HepG2 (cell line): ENCODE results near the gene GPSM1. TPM values are rescaled to one million over a fixed set of nuclear protein-coding genes. Genes with fewer than 3 reads are reported as not detected.

Source experiments
- ATAC-seq: fragments of 200-7000 bp; cut with Tn5 transposase; 3 replicates; pipeline ENCODE4 v1.9.1; 2020; ENCODE audit warnings: mild to moderate bottlenecking, moderate library complexity
- BruUV-seq: library from RNA; stranded (reverse); fragments of 400-500 nt; replicated peaks from 2 replicates; lab custom pipeline; 2021; lab: Mats Ljungman, UMichigan
- CTCF ChIA-PET: fragments of 300-600 bp; formaldehyde crosslinking; extraction: SDS; loops from one replicate; lab custom pipeline; 2021; ENCODE audit warnings: low total read pairs, inconsistent platforms, low intra/inter-chr PET ratio; lab: Yijun Ruan, JAX
- POLR2A ChIA-PET: fragments of 350-600 bp; sonication (Branson Sonifier 250); formaldehyde crosslinking; loops from one replicate; lab custom pipeline; 2020; ENCODE audit warnings: antibody characterized with exemption, inconsistent platforms; lab: Yijun Ruan, JAX
- DNase-seq: peaks from one replicate; pipeline ENCODE4 v3.0.0-alpha.2; 2015; ENCODE audit warnings: low spot score
- FAIRE-seq: peaks from 3 replicates; lab custom pipeline; 2011; peaks lifted over from hg19 to GRCh38; lab: Jason Lieb, UNC
- H2AFZ ChIP-seq: one replicate; pipeline ENCODE4 v1.6.1; 2011; ENCODE audit warnings: low read length, inconsistent platforms
- H3K27ac ChIP-seq: fragments of 300-600 bp; 3 replicates; pipeline ENCODE4 v1.8.0; 2011; ENCODE audit warnings: mixed run types, mild to moderate bottlenecking, mixed read lengths, low read length, inconsistent platforms; ENCODE audit not compliant: insufficient read depth; ENCODE audit errors: extremely low read length
- H3K27me3 ChIP-seq, 2 experiments: fragments of 200-600 bp in 1 of 2; 2 replicates in 1 of 2; 3 replicates in 1 of 2; pipeline versions ENCODE4 v1.6.0 to v1.8.0; 2011; ENCODE audit warnings: low read length in 2 of 2, mild to moderate bottlenecking in 2 of 2, moderate library complexity in 2 of 2, inconsistent platforms in 1 of 2; ENCODE audit not compliant: insufficient read depth in 2 of 2, control insufficient read depth in 1 of 2
- H3K36me3 ChIP-seq, 2 experiments: fragments of 200-600 bp in 1 of 2; replicated peaks in 1 of 2; 2 replicates in 1 of 2; 3 replicates in 1 of 2; pipeline versions ENCODE4 v1.5.1 to v1.8.0; 2011; ENCODE audit warnings: low read length in 2 of 2, inconsistent platforms in 1 of 2; ENCODE audit not compliant: insufficient read depth in 2 of 2, control insufficient read depth in 1 of 2
- H3K4me1 ChIP-seq: 2 replicates; pipeline ENCODE4 v1.5.1; 2012; ENCODE audit warnings: low read length, inconsistent platforms; ENCODE audit not compliant: insufficient read depth
- H3K4me2 ChIP-seq: 2 replicates; pipeline ENCODE4 v1.6.0; 2011; ENCODE audit warnings: low read depth, low read length, inconsistent platforms
- H3K4me3 ChIP-seq, 3 experiments: fragments of 200-600 bp in 1 of 3; sonication (generic), shearing (Covaris generic) in 1 of 3; replicated peaks in 1 of 3; 2 replicates each; pipeline ENCODE4 v1.5.1; 2011 to 2016; ENCODE audit warnings: low read length in 3 of 3, inconsistent platforms in 2 of 3, low read depth in 2 of 3, mild to moderate bottlenecking in 2 of 3, control low read depth in 1 of 3, mixed read lengths in 1 of 3; ENCODE audit not compliant: insufficient read depth in 1 of 3
- H3K79me2 ChIP-seq: one replicate; pipeline ENCODE4 v1.6.1; 2011; ENCODE audit warnings: low read length, inconsistent platforms; ENCODE audit not compliant: insufficient read depth
- H3K9ac ChIP-seq: 2 replicates; pipeline ENCODE4 v1.6.0; 2011; ENCODE audit warnings: mild to moderate bottlenecking, low read depth, low read length, inconsistent platforms; ENCODE audit not compliant: insufficient read depth
- H3K9me3 ChIP-seq: 2 replicates; pipeline ENCODE4 v1.5.1; 2012; ENCODE audit warnings: mild to moderate bottlenecking, low read length
- H4K20me1 ChIP-seq: 2 replicates; pipeline ENCODE4 v1.6.0; 2011; ENCODE audit warnings: inconsistent platforms, mild to moderate bottlenecking, low read length, moderate library complexity; ENCODE audit not compliant: insufficient read depth
- ASH2L ChIP-seq: fragments of 300-600, 200-600 bp; sonication (generic); IDR thresholded peaks from 2 replicates; pipeline ENCODE4 v1.7.0; 2017; ENCODE audit warnings: low read depth, mild to moderate bottlenecking, moderate library complexity, mixed read lengths, low read length; ENCODE audit not compliant: insufficient read length
- ATRX ChIP-seq: sonication (generic); formaldehyde crosslinking; IDR thresholded peaks from 2 replicates; pipeline ENCODE4 v1.4.0; 2020; ENCODE audit warnings: missing genetic modification reagents, borderline replicate concordance
- CCAR2 ChIP-seq: fragments of 200-400 bp; formaldehyde crosslinking; optimal IDR thresholded peaks from 2 replicates; pipeline ENCODE3; 2018; ENCODE audit warnings: low read depth, mild to moderate bottlenecking, low read length, moderate library complexity
- GATAD1 ChIP-seq: IDR thresholded peaks from 2 replicates; pipeline ENCODE4 v1.6.1; 2016; ENCODE audit warnings: missing genetic modification reagents, missing compliant biosample characterization
- HBP1 ChIP-seq: IDR thresholded peaks from 2 replicates; pipeline ENCODE4 v1.6.1; 2016; ENCODE audit warnings: low read depth, control low read depth
- HMG20B ChIP-seq: conservative IDR thresholded peaks from 2 replicates; pipeline ENCODE4 v1.6.1; 2016; ENCODE audit warnings: missing genetic modification reagents, missing compliant biosample characterization
- HNRNPL ChIP-seq: fragments of 200-400 bp; formaldehyde crosslinking; IDR thresholded peaks from 2 replicates; pipeline ENCODE4 v1.6.1; 2017; ENCODE audit warnings: mild to moderate bottlenecking, low read depth, low read length
- MTERF4 ChIP-seq: sonication (generic); formaldehyde crosslinking; IDR thresholded peaks from 2 replicates; pipeline ENCODE4 v1.8.0; 2023; ENCODE audit warnings: mild to moderate bottlenecking, missing genetic modification reagents
- NAIF1 ChIP-seq: sonication (generic); formaldehyde crosslinking; IDR thresholded peaks from 2 replicates; pipeline ENCODE4 v1.5.0; 2020; ENCODE audit warnings: mild to moderate bottlenecking, missing genetic modification reagents, borderline replicate concordance
- NKX3-1 ChIP-seq: sonication (generic); formaldehyde crosslinking; IDR thresholded peaks from 2 replicates; pipeline ENCODE4 v1.5.0; 2020; ENCODE audit warnings: missing genetic modification reagents
- PHB2 ChIP-seq: fragments of 450-650 bp; IDR thresholded peaks from 2 replicates; pipeline ENCODE4 v1.6.1; 2018; ENCODE audit not compliant: partially characterized antibody
- PHF20 ChIP-seq: sonication (generic); formaldehyde crosslinking; IDR thresholded peaks from 2 replicates; pipeline ENCODE4 v1.5.0; 2020; ENCODE audit warnings: mild to moderate bottlenecking, missing genetic modification reagents
- PHF21A ChIP-seq: sonication (generic); formaldehyde crosslinking; IDR thresholded peaks from 2 replicates; pipeline ENCODE4 v1.5.0; 2020; ENCODE audit warnings: mild to moderate bottlenecking, missing genetic modification reagents
- THAP9 ChIP-seq: sonication (generic); formaldehyde crosslinking; IDR thresholded peaks from 2 replicates; pipeline ENCODE4; 2020; ENCODE audit warnings: missing genetic modification reagents, mild to moderate bottlenecking, borderline replicate concordance
- XBP1 ChIP-seq: sonication (generic); formaldehyde crosslinking; IDR thresholded peaks from 2 replicates; pipeline ENCODE4 v1.5.0; 2020; ENCODE audit warnings: missing genetic modification reagents
- ZBTB1 ChIP-seq: sonication (generic); formaldehyde crosslinking; IDR thresholded peaks from 2 replicates; pipeline ENCODE4 v1.4.0; 2020; ENCODE audit warnings: missing genetic modification reagents, borderline replicate concordance
- ZMYM3 ChIP-seq: sonication (generic); formaldehyde crosslinking; IDR thresholded peaks from 2 replicates; pipeline ENCODE4 v1.5.1; 2020; ENCODE audit warnings: mild to moderate bottlenecking, missing genetic modification reagents
- ZNF577 ChIP-seq: sonication (generic); formaldehyde crosslinking; IDR thresholded peaks from 2 replicates; pipeline ENCODE4 v1.4.0; 2020; ENCODE audit warnings: mild to moderate bottlenecking, low read depth, missing genetic modification reagents, borderline replicate concordance
- ZNF703 ChIP-seq: sonication (generic); formaldehyde crosslinking; IDR thresholded peaks from 2 replicates; pipeline ENCODE4 v1.5.1; 2020; ENCODE audit warnings: missing genetic modification reagents, mild to moderate bottlenecking, moderate library complexity, borderline replicate concordance
- WGBS: methylation state at CpG from one replicate; pipeline ENCODE4 v1.1.6; 2017; ENCODE audit warnings: low lambda C conversion rate; 5-methylcytosine and 5-hydroxymethylcytosine counted together
- in situ Hi-C: cut with HindIII; loops from 2 replicates; pipeline ENCODE4 v1.10.0; 2017; ENCODE audit warnings: low pct_unique_long_range_greater_than_20kb; ENCODE audit not compliant: extremely low pct_ligation_motif_present
- intact Hi-C: fragments of 100-400 bp; cut with micrococcal nuclease; formaldehyde crosslinking; loops from one replicate; pipeline ENCODE4 v1.10.0; 2022; ENCODE audit not compliant: unreplicated experiment
- polyA plus RNA-seq, 8 experiments: library from polyadenylated mRNA; depleted of rRNA in 3 of 8; stranded (reverse) in 7 of 8; unstranded in 1 of 8; fragments of >200 nt; fragmentation: Illumina TruSeq in 4 of 8; extraction: Trizol in 4 of 8; gene quantifications; 2 replicates each; pipeline versions ENCODE4 v1.2.1 to v1.2.3, GENCODE V29; 2011 to 2016; ENCODE audit warnings: low read depth in 4 of 8, missing spikeins in 1 of 8, mixed read lengths in 1 of 8; ENCODE audit not compliant: insufficient read depth in 1 of 8
- total RNA-seq, 5 experiments: library from RNA; depleted of rRNA; stranded (reverse); fragments of >200 nt; fragmentation: Illumina TruSeq; extraction: Trizol; gene quantifications; 2 replicates each; pipeline ENCODE4 v1.2.3, GENCODE V29; 2016; ENCODE audit warnings: low read depth in 1 of 5

Gene GPSM1
- total and polyA plus RNA-seq, 2 of the 13 experiments (the other 11 are each of a cell fraction or from before 2014, with no cell fraction given), result 1.0 to 2.4 TPM

- TF ChIP-seq THAP9 (CRISPR knock-in tag), result peak; percentile 73; the same call in 1 of the 2 replicates
- TF ChIP-seq HMG20B (CRISPR knock-in tag), result no peak
- TF ChIP-seq PHB2, result no peak
- no peak for TF ChIP-seq XBP1
Measured at GRCh38 chr9:136317695-136318094, 9.6 kb upstream of the GPSM1 start (continued).

- Histone ChIP-seq H3K4me2 (no peak overlapping the region), H3K9me3 (peaks cover 16% of the 10 kb centered on the region), H3K27ac (no peak overlapping the region), H3K36me3 (no peaks in the 10 kb centered on the region), H3K27me3 (peaks cover 9 to 19% of the 10 kb centered on the region in 2 experiments; a peak in 4 of 5 replicates), H3K9ac (no peak overlapping the region), H4K20me1 (no peaks in the 10 kb centered on the region), H3K79me2 (no peaks in the 10 kb centered on the region), H2AFZ (no peak overlapping the region), H3K4me1 (peaks cover 16% of the 10 kb centered on the region), H3K4me3 (no peak overlapping the region)
- ATAC-seq, result no peak
- no peak for TF ChIP-seq MTERF4 (CRISPR knock-in tag)
- no peak for TF ChIP-seq ZMYM3 (CRISPR knock-in tag)
- TF ChIP-seq PHF21A, result no peak
- no peak for TF ChIP-seq NKX3-1
- no peak for TF ChIP-seq ZNF577 (CRISPR knock-in tag)
- TF ChIP-seq HBP1 (CRISPR knock-in tag), result no peak
- no peak for TF ChIP-seq ATRX (CRISPR knock-in tag)
- no peak for TF ChIP-seq PHF20 (CRISPR knock-in tag)
- TF ChIP-seq ZNF703 (CRISPR knock-in tag), result no peak
- no peak for TF ChIP-seq HNRNPL
- TF ChIP-seq ASH2L, result no peak
- TF ChIP-seq GATAD1 (CRISPR knock-in tag), result no peak
- no peak for TF ChIP-seq CCAR2
- no peak for TF ChIP-seq ZBTB1 (CRISPR knock-in tag)
- no peak for TF ChIP-seq NAIF1 (CRISPR knock-in tag)
- CTCF ChIA-PET, result no interaction called here
- no peak for DNase-seq
- BruUV-seq, result no TSS peak
- POLR2A ChIA-PET, result no interaction called here
- in situ Hi-C loops (no loop called here), intact Hi-C loops (no loop called here)
- no peak for FAIRE-seq
- WGBS, result 31% methylated on average over 9 of the region's 21 CpGs
Measured at GRCh38 chr9:136318111-136318775, 9.1 kb upstream of the GPSM1 start.
